RWPE1 (cell line): ENCODE results near the gene COBL.
"Not testable (repeated sequence)": the region's sequence is repeated elsewhere in the genome, so short reads cannot be mapped to it uniquely, and the experiment has no call there.

ENCODE experiments used
- CTCF ChIA-PET: fragments of 350-600 bp; sonication (Branson Sonifier 250); formaldehyde crosslinking; extraction: SDS; loops from one replicate; lab custom pipeline; 2021; lab: Yijun Ruan, JAX
- POLR2A ChIA-PET: fragments of 400-600 bp; formaldehyde crosslinking; extraction: SDS; loops from one replicate; lab custom pipeline; 2020; ENCODE audit warnings: antibody characterized with exemption; ENCODE audit not compliant: low non-redundant PET; lab: Yijun Ruan, JAX
- DNase-seq: peaks from one replicate; pipeline ENCODE4 v3.0.0; 2012; ENCODE audit warnings: low spot score
- H3K27ac ChIP-seq: fragments of 450-650 bp; 2 replicates; pipeline ENCODE4 v1.5.1; 2017
- CTCF ChIP-seq: fragments of 450-650 bp; conservative IDR thresholded peaks from 2 replicates; pipeline ENCODE4 v1.5.1; 2017; ENCODE audit warnings: low read depth, mild to moderate bottlenecking

COBL gene

GRCh38 chr7:51214098-51214497, 102.5 kb downstream of the COBL start:
- TF ChIP-seq CTCF = no peak
- CTCF ChIA-PET = no interaction called here
- no peak overlapping the region for H3K27ac ChIP-seq
- POLR2A ChIA-PET = no interaction called here
- DNase-seq = no peak

GRCh38 chr7:51213618-51214017, 103.0 kb downstream of the COBL start:
- ChIA-PET POLR2A (interaction anchor here (0.5 kb wide), 1 partner anchor 229 kb away, joined by 3 read pairs; no protein-coding TSS in a partner anchor), CTCF (no interaction called here)
- no peak for TF ChIP-seq CTCF
- no peak for DNase-seq
- H3K27ac ChIP-seq = no peak overlapping the region

GRCh38 chr7:51210766-51211165, 105.8 kb downstream of the COBL start:
- ChIA-PET POLR2A (no interaction called here), CTCF (interaction anchor here (0.6 kb wide), 1 partner anchor 153 kb away, joined by 3 read pairs; no protein-coding TSS in a partner anchor)
- no peak for DNase-seq

GRCh38 chr7:51209426-51209825, 107.2 kb downstream of the COBL start:
- no peak for TF ChIP-seq CTCF
- ChIA-PET CTCF (no interaction called here), POLR2A (no interaction called here)
- H3K27ac ChIP-seq = no peak overlapping the region
- DNase-seq = no peak

More at GRCh38 chr7:51210766-51211165, 105.8 kb downstream of the COBL start:
- H3K27ac ChIP-seq = no peak overlapping the region
- no peak for TF ChIP-seq CTCF

GRCh38 chr7:51208125-51208524, 108.5 kb downstream of the COBL start:
- H3K27ac ChIP-seq, POLR2A ChIA-PET, DNase-seq, CTCF ChIA-PET: not testable (repeated sequence)

GRCh38 chr7:51198654-51199053, 118.0 kb downstream of the COBL start:
- ChIA-PET POLR2A (no interaction called here), CTCF (interaction anchor here (0.7 kb wide), 1 partner anchor 170 kb away, joined by 3 read pairs; no protein-coding TSS in a partner anchor)
- no peak overlapping the region for H3K27ac ChIP-seq
- no peak for TF ChIP-seq CTCF
- no peak for DNase-seq

GRCh38 chr7:51190969-51191368, 125.6 kb downstream of the COBL start:
- DNase-seq = no peak
- ChIA-PET POLR2A (no interaction called here), CTCF (interaction anchor here (0.5 to 0.7 kb wide), 3 partner anchors 34 to 758 kb away, joined by 3 to 5 read pairs (median 5); no protein-coding TSS in a partner anchor)
- TF ChIP-seq CTCF = no peak
- H3K27ac ChIP-seq = no peak overlapping the region
